B cell (primary cell): Measurements from ENCODE around the gene HABP4. TPM values are rescaled to one million over a fixed set of nuclear protein-coding genes. Genes with fewer than 3 reads are reported as not detected.

Experiments
- ATAC-seq: fragments of 200-7000 bp; cut with Tn5 transposase; one replicate; pipeline ENCODE4 v1.10.0; 2021; ENCODE audit warnings: low read depth, mild to moderate bottlenecking, moderate number of reproducible peaks, moderate library complexity
- CTCF ChIA-PET: fragments of 350-600 bp; sonication (Branson Sonifier 250); formaldehyde crosslinking; loops from one replicate; lab custom pipeline; 2021; ENCODE audit warnings: antibody characterized with exemption, inconsistent platforms; lab: Charles Lee
- POLR2A ChIA-PET: fragments of 350-600 bp; sonication (Branson Sonifier 250); formaldehyde crosslinking; loops from one replicate; lab custom pipeline; 2021; ENCODE audit warnings: antibody characterized with exemption; lab: Charles Lee
- DNase-seq: peaks from one replicate; pipeline ENCODE4 v3.0.0; 2013
- H2AFZ ChIP-seq: 2 replicates; pipeline ENCODE4 v1.6.1; 2012; ENCODE audit warnings: mild to moderate bottlenecking, low read depth, low read length; ENCODE audit not compliant: insufficient read depth, poor library complexity, severe bottlenecking
- H3K27ac ChIP-seq, 2 donors: 1 replicate in 1 of 2; 2 replicates in 1 of 2; pipeline ENCODE4 v1.5.1; 2012 to 2013; ENCODE audit warnings: low read length in 2 of 2, mild to moderate bottlenecking in 2 of 2, moderate library complexity in 1 of 2
- H3K27me3 ChIP-seq, 4 experiments: fragments of 200-600 bp in 1 of 4; sonication (generic) in 1 of 4; replicated peaks in 1 of 4; 1 replicate in 2 of 4; 2 replicates in 2 of 4; pipeline versions ENCODE4 v1.6.1 to v1.7.0; 2013 to 2016; ENCODE audit warnings: low read length in 3 of 4, mild to moderate bottlenecking in 2 of 4, mixed read lengths in 1 of 4, moderate library complexity in 1 of 4; ENCODE audit not compliant: insufficient read depth in 4 of 4, control insufficient read depth in 3 of 4; ENCODE audit errors: control extremely low read depth in 1 of 4
- H3K36me3 ChIP-seq, 2 experiments: replicated peaks in 1 of 2; 1 replicate in 1 of 2; 2 replicates in 1 of 2; pipeline versions ENCODE4 v1.6.1 to v1.7.1; 2013; ENCODE audit warnings: low read length in 1 of 2; ENCODE audit not compliant: insufficient read depth in 2 of 2, control insufficient read depth in 1 of 2; ENCODE audit errors: control extremely low read depth in 1 of 2, extremely low read depth in 1 of 2
- H3K4me1 ChIP-seq, 2 donors: fragments of 200-600 bp in 1 of 2; sonication (generic) in 1 of 2; 1 replicate in 1 of 2; 2 replicates in 1 of 2; pipeline versions ENCODE4 v1.5.1 to v1.6.1; 2013 to 2017; ENCODE audit warnings: low read length in 2 of 2; ENCODE audit not compliant: control insufficient read depth in 2 of 2, insufficient read depth in 2 of 2
- H3K4me2 ChIP-seq: replicated peaks from 2 replicates; pipeline ENCODE3; 2012; ENCODE audit warnings: mild to moderate bottlenecking, low read depth, low read length; ENCODE audit not compliant: poor library complexity, severe bottlenecking
- H3K4me3 ChIP-seq, 5 experiments: fragments of 200-600 bp in 1 of 5; sonication (generic) in 1 of 5; 1 replicate in 3 of 5; 2 replicates in 2 of 5; pipeline versions ENCODE4 v1.5.1 to v1.7.0; 2011 to 2016; ENCODE audit warnings: low read length in 4 of 5, mild to moderate bottlenecking in 4 of 5, low read depth in 2 of 5, control low read depth in 1 of 5, moderate library complexity in 1 of 5; ENCODE audit not compliant: insufficient read depth in 1 of 5; ENCODE audit errors: control extremely low read depth in 1 of 5, extremely low read depth in 1 of 5
- H3K79me2 ChIP-seq: fragments of 200-600 bp; sonication (generic); one replicate; pipeline ENCODE4 v1.6.0; 2016; ENCODE audit warnings: low read length; ENCODE audit not compliant: control insufficient read depth, insufficient read depth
- H3K9ac ChIP-seq: fragments of 200-600 bp; sonication (generic); 2 replicates; pipeline ENCODE4 v1.6.1; 2017; ENCODE audit warnings: mild to moderate bottlenecking, low read length, moderate library complexity
- H3K9me3 ChIP-seq, 3 donors: one replicate each; pipeline versions ENCODE4 v1.6.1 to v1.7.1; 2013; ENCODE audit warnings: low read length in 2 of 3; ENCODE audit not compliant: control insufficient read depth in 2 of 3, insufficient read depth in 1 of 3; ENCODE audit errors: control extremely low read depth in 1 of 3
- H4K20me1 ChIP-seq: 2 replicates; pipeline ENCODE4 v1.6.0; 2012; ENCODE audit warnings: mild to moderate bottlenecking, low read length; ENCODE audit not compliant: insufficient read depth, control insufficient read depth, poor library complexity, severe bottlenecking
- H3K27ac Mint-ChIP-seq: one replicate; pipeline ENCODE4 v1.8.0; 2021; ENCODE audit warnings: mixed read lengths
- H3K27me3 Mint-ChIP-seq: one replicate; pipeline ENCODE4 v1.8.0; 2021; ENCODE audit warnings: mixed read lengths
- H3K4me1 Mint-ChIP-seq: one replicate; pipeline ENCODE4 v1.8.0; 2021; ENCODE audit warnings: mixed read lengths
- H3K4me3 Mint-ChIP-seq: one replicate; pipeline ENCODE4 v1.8.0; 2021; ENCODE audit warnings: mixed read lengths
- H3K9me3 Mint-ChIP-seq: one replicate; pipeline ENCODE4 v1.8.0; 2022; ENCODE audit warnings: mixed read lengths; ENCODE audit not compliant: insufficient read depth
- CTCF ChIP-seq: fragments of 200-600 bp; IDR thresholded peaks from one replicate; pipeline ENCODE4 v1.8.0; 2022; ENCODE audit warnings: antibody characterized with exemption, mild to moderate bottlenecking
- EZH2 ChIP-seq: IDR thresholded peaks from 2 replicates; pipeline ENCODE4 v1.6.1; 2012; ENCODE audit warnings: borderline replicate concordance, low read depth, mild to moderate bottlenecking, moderate library complexity, low read length; ENCODE audit not compliant: insufficient read depth, poor library complexity, severe bottlenecking
- WGBS: methylation state at CpG from one replicate; pipeline ENCODE4 v1.1.5; 2013; ENCODE audit warnings: missing lambda C conversion rate; ENCODE audit not compliant: insufficient coverage; 5-methylcytosine and 5-hydroxymethylcytosine counted together
- intact Hi-C: fragments of 100-400 bp; cut with micrococcal nuclease; formaldehyde crosslinking; loops from one replicate; pipeline ENCODE4 v1.10.0; 2022
- polyA plus RNA-seq: library from polyadenylated mRNA; depleted of rRNA; stranded (reverse); fragments of >200 nt; gene quantifications from 2 replicates; pipeline ENCODE4 v1.2.3, GENCODE V29; 2012
- total RNA-seq, 2 donors: library from RNA; stranded (reverse); fragments of 120-200 nt in 1 of 2; gene quantifications; 1 replicate in 1 of 2; 2 replicates in 1 of 2; pipeline versions ENCODE4 v1.2.3 to v1.2.4, GENCODE V29; 2013 to 2022

Gene HABP4
- total and polyA plus RNA-seq, 2 donors (not counting 1 experiment from before 2014, with no cell fraction given): 3.3 to 15.0 TPM

GRCh38 chr9:96491079-96491879, 41.3 kb downstream of the HABP4 start:
- no peak overlapping the region for H3K4me3 Mint-ChIP-seq
- TF ChIP-seq EZH2 (no peak), CTCF (no peak)
- no peaks in the 10 kb centered on the region for H3K4me1 ChIP-seq
- H3K4me3 ChIP-seq: no peak overlapping the region
- no peak for DNase-seq
- ChIA-PET POLR2A (no interaction called here), CTCF (no interaction called here)
- no peaks in the 10 kb centered on the region for H3K9me3 ChIP-seq
- no peaks in the 10 kb centered on the region for H3K79me2 ChIP-seq
- no peak overlapping the region for H3K27ac Mint-ChIP-seq
- intact Hi-C loops: no loop called here
- H3K4me2 ChIP-seq: no peak overlapping the region
- no peaks in the 10 kb centered on the region for H3K27me3 ChIP-seq
- 95% methylated on average over 8 of the region's 10 CpGs for WGBS
- no peaks in the 10 kb centered on the region for H3K9me3 Mint-ChIP-seq
- ATAC-seq: no peak
- no peaks in the 10 kb centered on the region for H4K20me1 ChIP-seq
- H3K27ac ChIP-seq: no peak overlapping the region
- H2AFZ ChIP-seq: no peak overlapping the region
- H3K4me1 Mint-ChIP-seq: no peaks in the 10 kb centered on the region
- H3K36me3 ChIP-seq: peaks cover 0 to 22% of the 10 kb centered on the region in 2 experiments
- no peak overlapping the region for H3K9ac ChIP-seq
- no peaks in the 10 kb centered on the region for H3K27me3 Mint-ChIP-seq

GRCh38 chr9:96491880-96492525, 42.0 kb downstream of the HABP4 start:
- Histone ChIP-seq H3K4me1 (no peaks in the 10 kb centered on the region), H2AFZ (no peak overlapping the region), H3K36me3 (peaks cover 0 to 22% of the 10 kb centered on the region in 2 experiments), H3K27me3 (no peaks in the 10 kb centered on the region), H3K4me2 (no peak overlapping the region), H3K79me2 (no peaks in the 10 kb centered on the region), H3K9ac (no peak overlapping the region), H3K27ac (no peak overlapping the region), H3K9me3 (no peaks in the 10 kb centered on the region), H4K20me1 (no peaks in the 10 kb centered on the region), H3K4me3 (no peak overlapping the region)
- DNase-seq (no peak), ATAC-seq (no peak)
- CTCF ChIA-PET: no interaction called here
- H3K4me1 Mint-ChIP-seq: no peaks in the 10 kb centered on the region
- 95% methylated on average over 16 of the region's 17 CpGs for WGBS
- no peaks in the 10 kb centered on the region for H3K27me3 Mint-ChIP-seq
- no peak overlapping the region for H3K4me3 Mint-ChIP-seq
- no peak overlapping the region for H3K27ac Mint-ChIP-seq
- no peaks in the 10 kb centered on the region for H3K9me3 Mint-ChIP-seq
- no peak for TF ChIP-seq CTCF
- TF ChIP-seq EZH2: no peak
- intact Hi-C loops: no loop called here
- POLR2A ChIA-PET: no interaction called here
